ENCODE measurements around the gene OR6Y1.

OR6Y1 gene

DNA sequence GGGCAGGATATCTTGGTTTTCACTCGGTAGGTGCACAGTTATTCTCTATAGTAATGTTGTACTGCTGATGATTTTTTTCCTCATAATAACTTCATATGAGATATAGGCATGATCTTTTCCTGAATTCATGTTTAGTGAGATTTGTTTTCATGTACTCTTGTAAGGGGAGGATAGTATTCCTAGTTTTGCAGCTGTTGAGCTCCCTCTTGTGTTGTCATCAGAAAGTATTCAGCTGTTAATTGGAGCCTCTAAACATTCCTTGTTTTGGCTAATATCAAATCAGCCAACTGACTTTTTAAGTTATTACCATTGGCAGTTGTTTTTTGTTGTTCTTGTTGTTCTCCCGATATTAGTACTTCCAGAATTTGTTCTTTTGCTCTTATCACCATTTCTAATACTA lies 57.8 kb downstream of the OR6Y1 start:
- peak; percentile 47 for DNase-seq

DNA sequence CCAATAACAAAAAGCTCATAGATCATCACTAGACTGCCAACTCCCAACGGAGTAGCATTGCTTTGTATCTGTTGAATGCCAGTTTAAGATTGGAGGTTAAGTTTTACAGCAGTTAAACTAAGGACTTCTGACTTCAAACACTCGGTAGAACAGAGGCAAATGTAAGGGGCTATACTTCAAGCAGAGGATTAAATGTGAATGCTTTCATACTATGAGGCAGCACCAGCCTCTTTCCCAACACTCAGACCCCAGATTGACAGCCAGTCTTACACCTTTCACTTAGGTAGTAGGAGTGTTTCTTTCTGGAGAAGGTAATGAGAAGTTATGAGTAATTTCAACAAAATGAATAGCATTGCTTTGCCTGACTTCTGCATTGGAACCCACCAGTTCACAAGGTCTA lies 59.4 kb downstream of the OR6Y1 start:
- no peak for DNase-seq
